IMR-90 (cell line): ENCODE results near the gene LPCAT2. TPM values are rescaled to one million over a fixed set of nuclear protein-coding genes. Genes with fewer than 3 reads are reported as not detected.
A peak's percentile ranks its signal among the peaks of the same experiment; 100 is the strongest.

Experiments used
- ATAC-seq: fragments of 200-7000 bp; cut with Tn5 transposase; 2 replicates; pipeline ENCODE4 v1.9.1; 2020; ENCODE audit warnings: low read depth, mild to moderate bottlenecking, moderate library complexity
- BruUV-seq: library from RNA; stranded (reverse); fragments of 400-500 nt; replicated peaks from 2 replicates; lab custom pipeline; 2021; lab: Mats Ljungman, UMichigan
- CTCF ChIA-PET: fragments of 300-600 bp; formaldehyde crosslinking; extraction: SDS; loops from one replicate; lab custom pipeline; 2021; ENCODE audit warnings: antibody characterized with exemption; lab: Yijun Ruan, JAX
- POLR2A ChIA-PET: fragments of 300-600 bp; sonication (Branson Sonifier 250); formaldehyde crosslinking; loops from one replicate; lab custom pipeline; 2022; ENCODE audit warnings: antibody characterized with exemption; ENCODE audit not compliant: unreplicated experiment; lab: Charles Lee
- DNase-seq: peaks from one replicate; pipeline ENCODE4 v3.0.0; 2013
- H2AFZ ChIP-seq: replicated peaks from 2 replicates; pipeline ENCODE3; 2013; ENCODE audit warnings: low read length, mild to moderate bottlenecking; ENCODE audit not compliant: poor library complexity
- H2AK5ac ChIP-seq: 2 replicates; pipeline ENCODE4 v1.6.1; 2013; ENCODE audit warnings: low read depth, low read length, inconsistent platforms
- H2AK9ac ChIP-seq: replicated peaks from 2 replicates; pipeline ENCODE3; 2013; ENCODE audit warnings: mild to moderate bottlenecking, low read depth, low read length, moderate library complexity; ENCODE audit not compliant: poor library complexity
- H2BK120ac ChIP-seq: 2 replicates; pipeline ENCODE4 v1.6.1; 2013; ENCODE audit warnings: low read depth, low read length, inconsistent platforms
- H2BK15ac ChIP-seq: 3 replicates; pipeline ENCODE4 v1.6.1; 2013; ENCODE audit warnings: low read depth, low read length, inconsistent platforms
- H2BK20ac ChIP-seq: 2 replicates; pipeline ENCODE4 v1.6.1; 2013; ENCODE audit warnings: low read depth, mild to moderate bottlenecking, inconsistent platforms, low read length, moderate library complexity
- H2BK5ac ChIP-seq: 2 replicates; pipeline ENCODE4 v1.6.1; 2013; ENCODE audit warnings: mild to moderate bottlenecking, low read depth, low read length, inconsistent platforms; ENCODE audit not compliant: poor library complexity, severe bottlenecking
- H3K14ac ChIP-seq: replicated peaks from 2 replicates; pipeline ENCODE4 v1.6.1; 2013; ENCODE audit warnings: low read depth, low read length, inconsistent platforms
- H3K18ac ChIP-seq: 2 replicates; pipeline ENCODE4 v1.6.1; 2013; ENCODE audit warnings: low read depth, low read length, control low read depth
- H3K23ac ChIP-seq: 2 replicates; pipeline ENCODE4 v1.6.1; 2013; ENCODE audit warnings: low read depth, low read length, inconsistent platforms
- H3K27ac ChIP-seq: 2 replicates; pipeline ENCODE4 v1.5.1; 2013; ENCODE audit warnings: mild to moderate bottlenecking, control low read depth, low read length; ENCODE audit not compliant: insufficient read depth
- H3K27me3 ChIP-seq: 2 replicates; pipeline ENCODE4 v1.6.1; 2013; ENCODE audit warnings: low read length; ENCODE audit not compliant: control insufficient read depth, insufficient read depth
- H3K36me3 ChIP-seq: 2 replicates; pipeline ENCODE4 v1.6.1; 2013; ENCODE audit warnings: low read length, mixed read lengths; ENCODE audit not compliant: control insufficient read depth, insufficient read depth
- H3K4ac ChIP-seq: 2 replicates; pipeline ENCODE4 v1.6.1; 2013; ENCODE audit warnings: low read depth, low read length, inconsistent platforms
- H3K4me1 ChIP-seq: 2 replicates; pipeline ENCODE4 v1.6.1; 2013; ENCODE audit warnings: low read length, mixed read lengths; ENCODE audit not compliant: control insufficient read depth, insufficient read depth
- H3K4me2 ChIP-seq: 2 replicates; pipeline ENCODE4 v1.6.1; 2013; ENCODE audit warnings: low read depth, mild to moderate bottlenecking, control low read depth, low read length, moderate library complexity
- H3K4me3 ChIP-seq: 2 replicates; pipeline ENCODE4 v1.5.1; 2013; ENCODE audit warnings: low read depth, mild to moderate bottlenecking, control low read depth, low read length, moderate library complexity; ENCODE audit not compliant: insufficient read depth
- H3K56ac ChIP-seq: 2 replicates; pipeline ENCODE4 v1.6.1; 2013; ENCODE audit warnings: low read length, inconsistent platforms; ENCODE audit not compliant: insufficient read depth; ENCODE audit errors: extremely low read depth
- H3K79me1 ChIP-seq, 2 experiments: 2 replicates each; pipeline ENCODE4 v1.6.1; 2013; ENCODE audit warnings: low read length in 2 of 2, inconsistent platforms in 1 of 2, low read depth in 1 of 2
- H3K9ac ChIP-seq: 2 replicates; pipeline ENCODE4 v1.6.1; 2013; ENCODE audit warnings: low read depth, low read length, control low read depth
- H3K9me1 ChIP-seq: 2 replicates; pipeline ENCODE4 v1.6.1; 2013; ENCODE audit warnings: low read length, inconsistent platforms; ENCODE audit not compliant: insufficient read depth
- H3K9me3 ChIP-seq: 2 replicates; pipeline ENCODE4 v1.6.1; 2013; ENCODE audit warnings: low read length; ENCODE audit not compliant: control insufficient read depth, insufficient read depth
- H4K20me1 ChIP-seq: 2 replicates; pipeline ENCODE4 v1.6.1; 2013; ENCODE audit warnings: low read length, inconsistent platforms; ENCODE audit not compliant: insufficient read depth
- H4K5ac ChIP-seq: 2 replicates; pipeline ENCODE4 v1.6.1; 2013; ENCODE audit warnings: mild to moderate bottlenecking, low read depth, low read length, control low read depth
- H4K8ac ChIP-seq, 2 experiments: 2 replicates each; pipeline ENCODE4 v1.6.1; 2013; ENCODE audit warnings: low read depth in 2 of 2, low read length in 2 of 2, control low read depth in 1 of 2, inconsistent platforms in 1 of 2
- H4K91ac ChIP-seq: 2 replicates; pipeline ENCODE4 v1.6.1; 2013; ENCODE audit warnings: low read depth, low read length, inconsistent platforms; ENCODE audit not compliant: insufficient read depth
- BHLHE40 ChIP-seq: fragments of 150-350 bp; IDR thresholded peaks from 2 replicates; pipeline ENCODE4 v1.6.1; 2016; ENCODE audit warnings: mild to moderate bottlenecking, low read depth, low read length
- CTCF ChIP-seq: conservative IDR thresholded peaks from 2 replicates; pipeline ENCODE4 v1.5.1; 2012; ENCODE audit warnings: mild to moderate bottlenecking, low read depth, low read length, improper control_type of control experiment
- MAFK ChIP-seq: IDR thresholded peaks from 2 replicates; pipeline ENCODE4 v1.6.1; 2012; ENCODE audit warnings: low read depth, low read length, improper control_type of control experiment
- NFE2L2 ChIP-seq: fragments of 150-350 bp; IDR thresholded peaks from 2 replicates; pipeline ENCODE4 v1.6.1; 2016; ENCODE audit warnings: low read depth, mild to moderate bottlenecking, low read length
- RAD21 ChIP-seq: IDR thresholded peaks from 2 replicates; pipeline ENCODE4 v1.6.1; 2012; ENCODE audit warnings: low read length, improper control_type of control experiment
- WGBS, 2 experiments: methylation state at CpG; one replicate each; pipeline versions ENCODE4 v1.1.5 to v1.1.7; 2013; ENCODE audit warnings: missing lambda C conversion rate in 2 of 2; ENCODE audit not compliant: insufficient read length in 1 of 2; ENCODE audit errors: extremely low coverage in 2 of 2; 5-methylcytosine and 5-hydroxymethylcytosine counted together
- dilution Hi-C: fragments of 300-500 bp; cut with HindIII; formaldehyde crosslinking; loops from one replicate; pipeline ENCODE4 v1.14.3; 2018; ENCODE audit warnings: low sequenced_read_pairs; ENCODE audit not compliant: unreplicated experiment
- in situ Hi-C: fragments of 300-500 bp; cut with MboI; formaldehyde crosslinking; loops from 3 replicates; pipeline ENCODE4 v1.14.3; 2019; ENCODE audit warnings: low sequenced_read_pairs, inconsistent platforms, mixed read lengths
- intact Hi-C: fragments of 100-400 bp; cut with micrococcal nuclease; formaldehyde crosslinking; loops from 2 replicates; pipeline ENCODE4 v1.10.0; 2022
- polyA plus RNA-seq, 3 experiments: library from polyadenylated mRNA; depleted of rRNA; stranded (reverse); fragments of >200 nt; gene quantifications; 2 replicates each; pipeline ENCODE4 v1.2.3, GENCODE V29; 2012; ENCODE audit warnings: low replicate concordance in 1 of 3
- total RNA-seq: library from RNA; depleted of rRNA; stranded (reverse); fragments of >200 nt; gene quantifications from 2 replicates; pipeline ENCODE4 v1.2.3, GENCODE V29; 2012

LPCAT2 gene
- total and polyA plus RNA-seq, 2 of the 4 experiments (the other 2 are of a cell fraction) = 8.6 to 8.7 TPM

GRCh38 chr16:55622930-55623561, 114.2 kb downstream of the LPCAT2 start:
- WGBS, 2 experiments = no CpG with 5 or more reads among the region's 8 CpGs
- ATAC-seq = no peak

More at GRCh38 chr16:55622930-55623561, 114.2 kb downstream of the LPCAT2 start:
- no peak overlapping the region for H3K18ac ChIP-seq
- no peak overlapping the region for H2BK120ac ChIP-seq
- no peaks in the 10 kb centered on the region for H3K4me1 ChIP-seq
- no peak overlapping the region for H2AK5ac ChIP-seq
- no peak overlapping the region for H2BK5ac ChIP-seq
- no peak overlapping the region for H3K14ac ChIP-seq
- H3K9me1 ChIP-seq = no peaks in the 10 kb centered on the region
- POLR2A ChIA-PET = no interaction called here
- H3K27ac ChIP-seq = no peak overlapping the region
- no peak overlapping the region for H2BK15ac ChIP-seq
- no peaks in the 10 kb centered on the region for H4K20me1 ChIP-seq
- no peak overlapping the region for H3K4me2 ChIP-seq
- H4K8ac ChIP-seq = no peak overlapping the region
- no peaks in the 10 kb centered on the region for H3K9me3 ChIP-seq
- no peak overlapping the region for H3K9ac ChIP-seq
- no peaks in the 10 kb centered on the region for H3K79me1 ChIP-seq
- H2AK9ac ChIP-seq = no peak overlapping the region
- intact Hi-C loops = no loop called here
- dilution Hi-C loops = no loop called here
- H3K4me3 ChIP-seq = no peak overlapping the region
- H4K5ac ChIP-seq = no peak overlapping the region
- H2BK20ac ChIP-seq = no peak overlapping the region
- BruUV-seq = no TSS peak
- in situ Hi-C loops = no loop called here
- no peak for TF ChIP-seq MAFK
- peak; percentile 42; the same call in 1 of the 2 replicates for TF ChIP-seq BHLHE40
- no peak for TF ChIP-seq NFE2L2
- TF ChIP-seq RAD21 = no peak
- 0 out of 2 replicates have a peak, but pooled peaks have one; percentile 3 for TF ChIP-seq CTCF
- no peak overlapping the region for H3K56ac ChIP-seq
- CTCF ChIA-PET = interaction anchor here (1.4 kb wide), 1 partner anchor 14 kb away, joined by 3 read pairs; no protein-coding TSS in a partner anchor
- H3K27me3 ChIP-seq = peaks cover 7% of the 10 kb centered on the region
- no peak overlapping the region for H3K4ac ChIP-seq
- H3K36me3 ChIP-seq = no peaks in the 10 kb centered on the region
- DNase-seq = no peak
- H2AFZ ChIP-seq = no peak overlapping the region
- H4K91ac ChIP-seq = no peak overlapping the region
- H3K23ac ChIP-seq = no peak overlapping the region
